Upper lobe of right lung (tissue), 1 donor: ENCODE measurements around the gene IFITM10. TPM values are rescaled to one million over a fixed set of nuclear protein-coding genes. Genes with fewer than 3 reads are reported as not detected.
"Not testable (repeated sequence)": the region's sequence is repeated elsewhere in the genome, so short reads cannot be mapped to it uniquely, and the experiment has no call there.

ENCODE experiments used
- ATAC-seq: fragments of 200-7000 bp; cut with Tn5 transposase; one replicate; pipeline ENCODE4 v1.9.1; 2020; ENCODE audit warnings: mild to moderate bottlenecking, moderate library complexity
- DNase-seq: peaks from one replicate; pipeline ENCODE4 v3.0.0-alpha.2; 2020
- H3K27ac ChIP-seq: fragments of 200-600 bp; one replicate; pipeline ENCODE4 v1.8.0; 2022
- H3K27me3 ChIP-seq: fragments of 200-600 bp; one replicate; pipeline ENCODE4 v1.8.0; 2022; ENCODE audit warnings: mild to moderate bottlenecking
- H3K36me3 ChIP-seq: fragments of 200-600 bp; one replicate; pipeline ENCODE4 v1.8.0; 2022
- H3K4me1 ChIP-seq: fragments of 200-600 bp; one replicate; pipeline ENCODE4 v1.8.0; 2022
- H3K4me3 ChIP-seq: fragments of 200-600 bp; one replicate; pipeline ENCODE4 v1.8.0; 2022; ENCODE audit warnings: mild to moderate bottlenecking
- H3K9me3 ChIP-seq: fragments of 200-600 bp; one replicate; pipeline ENCODE4 v1.8.0; 2022
- intact Hi-C: fragments of 100-400 bp; cut with DNase I; formaldehyde crosslinking; loops from one replicate; pipeline ENCODE4 v1.11.0; 2022
- total RNA-seq: library from RNA; stranded (reverse); fragmentation: NEBNext Ultra II Directional; extraction: Animal tissue kit (Norgen Biotek cat#: 25700); gene quantifications from one replicate; pipeline ENCODE4 v1.2.1, GENCODE V29; 2021
- TF ChIP-seq, protein P1 (sequence below): fragments of 200-600 bp; IDR thresholded peaks from one replicate; pipeline ENCODE4 v1.8.0; 2022; ENCODE audit warnings: antibody characterized with exemption
- donor health status: DM: no; HTN: yes; CAD: no; lungs with severe emphysema.

IFITM10 gene
- total RNA-seq, 1 donor from 2014 or later: 7.9 TPM

DNA sequence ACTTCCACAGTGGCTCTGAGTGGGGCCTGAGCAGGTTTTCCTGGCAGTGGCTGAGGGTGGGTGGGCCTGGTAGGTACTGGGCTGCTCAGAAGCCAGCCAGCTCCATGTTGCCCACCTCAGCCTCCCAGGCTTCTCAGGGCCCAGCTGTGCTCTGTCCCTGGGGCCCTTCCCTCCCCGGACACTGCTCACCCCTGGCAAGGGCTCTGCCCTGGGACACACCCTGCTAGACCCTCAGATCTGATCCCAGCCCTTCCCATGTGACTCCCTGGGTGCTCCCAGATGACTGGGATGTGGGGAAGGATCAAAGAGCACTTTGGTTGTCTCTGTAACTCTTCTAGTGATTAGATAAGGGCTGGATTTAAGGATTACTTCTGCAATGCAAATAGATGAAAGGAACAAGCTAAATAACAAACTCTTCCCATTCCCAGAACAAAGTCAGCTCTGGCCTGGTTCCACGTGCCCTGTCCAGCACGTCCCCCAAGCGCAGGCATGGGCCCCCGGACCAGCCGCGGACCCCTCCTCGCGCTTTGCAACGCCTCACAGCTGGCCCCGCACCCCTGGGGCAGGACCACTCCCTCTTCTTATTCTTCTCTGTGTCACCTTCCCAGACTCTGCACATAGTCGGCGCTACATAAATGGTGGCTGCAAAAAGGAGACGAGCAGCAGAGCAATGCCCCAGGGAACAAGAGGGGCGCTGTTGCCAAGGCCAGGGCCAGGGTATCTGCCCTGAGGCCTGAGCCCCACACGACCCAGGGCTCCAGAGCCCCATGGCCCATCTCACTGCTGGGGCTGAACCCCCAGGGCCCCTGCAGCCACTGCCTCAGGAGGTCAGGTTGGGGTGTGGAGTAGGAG is 59.1 kb downstream of the IFITM10 start:
- Histone ChIP-seq H3K36me3 (no peaks in the 10 kb centered on the region), H3K9me3 (no peaks in the 10 kb centered on the region), H3K27me3 (no peaks in the 10 kb centered on the region), H3K27ac (no peak overlapping the region), H3K4me1 (peaks cover 12% of the 10 kb centered on the region), H3K4me3 (no peak overlapping the region)
- intact Hi-C loops: loop anchor here (5.0 kb wide), 1 partner anchor 461 kb away; no protein-coding TSS in a partner anchor
- ATAC-seq (no peak), DNase-seq (no peak)
- TF ChIP-seq, protein P1, sequence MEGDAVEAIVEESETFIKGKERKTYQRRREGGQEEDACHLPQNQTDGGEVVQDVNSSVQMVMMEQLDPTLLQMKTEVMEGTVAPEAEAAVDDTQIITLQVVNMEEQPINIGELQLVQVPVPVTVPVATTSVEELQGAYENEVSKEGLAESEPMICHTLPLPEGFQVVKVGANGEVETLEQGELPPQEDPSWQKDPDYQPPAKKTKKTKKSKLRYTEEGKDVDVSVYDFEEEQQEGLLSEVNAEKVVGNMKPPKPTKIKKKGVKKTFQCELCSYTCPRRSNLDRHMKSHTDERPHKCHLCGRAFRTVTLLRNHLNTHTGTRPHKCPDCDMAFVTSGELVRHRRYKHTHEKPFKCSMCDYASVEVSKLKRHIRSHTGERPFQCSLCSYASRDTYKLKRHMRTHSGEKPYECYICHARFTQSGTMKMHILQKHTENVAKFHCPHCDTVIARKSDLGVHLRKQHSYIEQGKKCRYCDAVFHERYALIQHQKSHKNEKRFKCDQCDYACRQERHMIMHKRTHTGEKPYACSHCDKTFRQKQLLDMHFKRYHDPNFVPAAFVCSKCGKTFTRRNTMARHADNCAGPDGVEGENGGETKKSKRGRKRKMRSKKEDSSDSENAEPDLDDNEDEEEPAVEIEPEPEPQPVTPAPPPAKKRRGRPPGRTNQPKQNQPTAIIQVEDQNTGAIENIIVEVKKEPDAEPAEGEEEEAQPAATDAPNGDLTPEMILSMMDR: no peak

DNA sequence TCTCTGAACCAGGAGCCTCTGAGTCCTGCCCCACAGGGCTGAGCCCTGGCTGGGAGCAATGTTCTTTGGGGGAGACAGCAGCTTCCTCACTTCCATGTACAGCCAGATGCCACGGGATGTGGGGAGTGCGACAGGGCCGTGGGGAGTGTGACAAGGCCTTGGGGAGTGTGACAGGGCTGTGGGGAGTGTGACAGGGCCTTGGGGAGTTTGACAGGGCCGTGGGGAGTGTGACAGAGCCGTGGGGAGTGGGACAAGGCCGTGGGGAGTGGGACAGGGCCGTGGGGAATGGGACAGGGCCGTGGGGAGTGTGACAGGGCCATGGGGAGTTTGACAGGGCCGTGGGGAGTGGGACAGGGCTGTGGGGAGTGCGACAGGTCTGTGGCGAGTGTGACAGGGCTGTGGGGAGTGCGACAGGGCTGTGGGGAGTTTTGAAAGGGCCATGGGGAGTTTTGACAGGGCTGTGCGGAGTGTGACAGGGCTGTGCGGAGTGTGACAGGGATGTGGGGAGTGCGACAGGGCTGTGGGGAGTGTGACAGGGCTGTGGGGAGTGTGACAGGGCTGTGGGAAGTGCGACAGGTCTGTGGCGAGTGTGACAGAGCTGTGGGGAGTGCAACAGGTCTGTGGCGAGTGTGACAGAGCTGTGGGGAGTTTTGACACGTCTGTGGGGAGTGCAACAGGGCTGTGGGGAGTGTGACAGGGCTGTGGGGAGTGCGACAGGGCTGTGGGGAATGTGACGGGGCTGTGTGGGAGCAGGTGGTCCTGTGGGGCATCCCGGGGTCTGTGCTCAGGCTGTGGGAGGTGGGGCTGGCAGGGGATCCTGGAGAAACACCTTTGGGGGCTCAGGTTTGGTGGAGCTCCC is 60.0 kb downstream of the IFITM10 start:
- H3K27me3 ChIP-seq: no peaks in the 10 kb centered on the region
- intact Hi-C loops: loop anchor here (5.0 kb wide), 1 partner anchor 462 kb away; no protein-coding TSS in a partner anchor
- DNase-seq (no peak), ATAC-seq (no peak)
- TF ChIP-seq, protein P1: no peak
- H3K27ac ChIP-seq: no peak overlapping the region
- H3K9me3 ChIP-seq: no peaks in the 10 kb centered on the region
- no peaks in the 10 kb centered on the region for H3K36me3 ChIP-seq
- peaks cover 12% of the 10 kb centered on the region for H3K4me1 ChIP-seq
- H3K4me3 ChIP-seq: no peak overlapping the region

DNA sequence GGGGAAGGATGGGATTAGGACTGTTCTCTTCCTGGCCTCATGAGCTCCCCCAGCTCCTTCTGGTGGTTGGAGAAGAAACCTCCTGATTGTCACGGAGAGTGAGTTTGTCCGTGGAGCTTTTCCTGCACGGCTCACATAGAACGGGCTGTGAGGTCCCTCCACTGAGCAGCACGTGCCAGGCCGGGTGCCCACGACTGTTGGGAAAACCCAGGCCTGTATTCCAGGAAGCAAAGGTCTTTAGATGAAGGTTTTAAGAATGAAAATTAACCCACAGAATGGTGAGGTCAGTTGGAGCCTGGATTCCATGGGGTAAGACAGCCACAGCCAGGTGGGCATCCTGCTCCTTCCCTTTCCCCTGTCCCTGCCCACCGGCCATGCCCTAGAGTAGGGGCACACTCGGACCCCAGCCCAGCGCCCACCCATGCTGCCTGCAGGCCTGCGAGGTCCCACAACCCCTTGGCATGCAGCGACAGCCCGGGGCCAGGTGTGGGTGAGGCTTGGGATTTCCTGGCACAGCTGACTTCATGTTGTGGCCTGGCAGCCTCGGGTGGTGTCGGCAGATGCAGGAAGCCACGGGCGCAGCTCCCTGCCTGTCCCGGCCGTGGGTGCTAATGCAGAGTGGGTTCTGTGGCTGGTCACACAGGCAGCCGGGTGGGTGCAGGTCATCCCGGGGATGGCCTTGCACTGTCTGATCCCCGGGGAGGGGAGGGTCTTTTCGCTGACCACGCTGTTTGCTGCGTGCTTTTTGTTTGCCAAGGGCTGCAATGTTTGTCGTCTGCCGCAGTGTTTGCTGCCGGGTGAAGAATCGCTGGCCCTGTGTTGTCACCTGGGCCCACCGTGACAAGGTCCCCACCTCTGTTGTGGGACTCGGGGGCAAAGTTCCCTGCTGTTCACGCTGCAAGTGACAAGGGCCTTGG is 60.9 kb downstream of the IFITM10 start:
- not testable (repeated sequence) for H3K27me3 ChIP-seq, H3K27ac ChIP-seq, H3K9me3 ChIP-seq, H3K36me3 ChIP-seq, H3K4me3 ChIP-seq, DNase-seq, ATAC-seq
- peaks cover 12% of the 10 kb centered on the region for H3K4me1 ChIP-seq
- intact Hi-C loops: loop anchor here (5.0 kb wide), 1 partner anchor 463 kb away; no protein-coding TSS in a partner anchor

DNA sequence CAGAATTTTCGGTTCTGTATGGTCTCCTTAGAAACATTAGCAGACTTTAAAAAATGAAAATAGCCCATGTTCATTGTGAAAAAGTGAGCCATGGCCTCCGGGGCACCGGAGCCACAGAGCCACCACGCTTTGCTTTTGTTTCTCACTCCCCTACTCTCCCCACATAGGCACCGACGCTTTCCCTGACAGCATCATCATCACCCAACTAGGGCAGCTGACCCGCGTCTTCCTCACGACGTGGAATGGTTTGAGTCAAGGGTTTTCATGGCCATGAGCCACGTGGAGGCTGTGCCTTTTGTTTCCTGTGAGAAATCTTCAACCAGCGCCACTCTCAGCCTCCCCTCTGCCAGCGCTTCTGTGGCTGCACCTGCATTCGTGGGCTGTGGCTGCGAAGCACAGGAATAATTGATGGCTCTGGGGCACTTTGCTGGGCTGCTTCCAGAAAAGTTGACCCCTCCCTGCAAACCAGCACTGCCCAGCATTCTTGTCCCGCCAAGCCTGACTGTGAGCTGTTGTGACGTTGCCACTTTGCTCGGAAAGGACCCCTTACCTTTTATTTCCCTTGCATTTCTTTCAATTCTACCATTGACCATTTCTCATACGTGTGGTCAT is 62.0 kb downstream of the IFITM10 start:
- H3K27me3 ChIP-seq, H3K4me3 ChIP-seq, H3K27ac ChIP-seq, H3K36me3 ChIP-seq, DNase-seq, intact Hi-C loops, H3K4me1 ChIP-seq, H3K9me3 ChIP-seq, ATAC-seq: not testable (repeated sequence)

DNA sequence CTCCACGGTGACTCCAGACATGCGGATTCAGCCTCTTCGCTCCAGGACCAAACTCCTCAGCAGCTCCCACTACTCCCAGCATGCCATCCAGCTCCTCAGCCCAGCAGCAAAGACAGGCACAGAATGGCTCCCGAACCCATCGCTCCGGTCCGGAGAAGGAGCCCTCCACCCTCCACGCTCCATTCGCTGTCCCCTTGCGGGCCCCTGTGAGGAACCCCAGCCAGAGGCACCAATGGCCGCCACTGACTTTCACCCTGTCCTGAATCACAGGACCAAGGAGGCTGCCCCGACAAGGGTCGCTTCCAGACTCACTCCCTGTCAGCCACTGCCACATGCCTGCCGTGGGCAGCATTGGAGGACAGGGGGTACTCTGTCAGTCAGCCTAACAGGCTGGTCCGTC is 64.2 kb downstream of the IFITM10 start:
- H3K27ac ChIP-seq, intact Hi-C loops, H3K4me3 ChIP-seq, H3K4me1 ChIP-seq, H3K9me3 ChIP-seq, ATAC-seq, DNase-seq, H3K36me3 ChIP-seq, H3K27me3 ChIP-seq: not testable (repeated sequence)

DNA sequence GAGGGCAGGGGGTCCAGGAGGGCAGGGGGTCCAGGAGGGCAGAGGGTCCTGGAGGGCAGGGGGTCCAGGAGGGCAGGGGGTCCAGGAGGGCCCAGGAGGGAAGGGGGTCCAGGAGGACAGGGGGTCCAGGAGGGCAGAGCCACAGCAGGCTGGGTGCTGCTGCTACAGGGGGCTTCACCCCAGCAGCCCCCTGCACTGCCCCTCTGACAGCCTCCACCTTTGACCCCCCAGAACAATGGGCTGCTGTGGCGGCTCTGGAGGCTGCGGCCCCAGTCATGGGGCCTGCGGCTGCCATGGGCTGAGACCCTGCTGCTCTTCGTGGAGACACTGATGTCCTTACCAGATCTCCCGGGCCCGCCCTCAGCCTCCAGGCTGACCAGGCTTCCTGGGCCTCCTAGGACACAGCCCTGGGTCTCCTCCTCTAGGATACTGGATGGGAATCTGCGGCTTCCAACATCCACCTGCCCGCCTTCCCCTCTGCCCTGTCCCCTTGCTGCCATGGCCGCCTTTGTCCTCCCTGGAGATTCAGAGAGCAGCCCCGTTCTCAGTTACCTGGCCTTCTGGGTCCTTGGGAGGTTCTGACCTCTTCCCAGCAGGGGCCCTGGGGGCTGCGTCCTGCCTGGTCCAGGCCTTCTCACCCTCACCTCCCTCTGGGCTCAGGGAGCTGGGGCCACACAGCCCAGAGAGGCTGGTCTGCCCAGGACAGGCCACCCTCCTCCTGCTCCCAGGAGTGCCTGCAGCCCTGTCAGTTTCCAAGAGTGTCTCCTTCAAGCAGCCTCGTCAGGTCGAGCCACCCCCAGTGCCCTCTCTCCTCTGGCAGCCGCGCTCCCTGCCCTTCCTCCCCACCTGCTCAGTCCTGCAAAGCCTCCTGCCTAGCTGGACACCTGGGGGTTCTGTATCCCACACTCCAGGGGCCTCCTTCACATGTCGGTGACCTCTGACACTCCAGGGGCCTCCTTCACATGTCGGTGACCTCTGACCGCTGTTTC is 65.2 kb downstream of the IFITM10 start:
- H3K27me3 ChIP-seq, H3K36me3 ChIP-seq, H3K4me3 ChIP-seq, DNase-seq, H3K9me3 ChIP-seq, H3K4me1 ChIP-seq, H3K27ac ChIP-seq, intact Hi-C loops: not testable (repeated sequence)
- peak; percentile 41 for ATAC-seq

DNA sequence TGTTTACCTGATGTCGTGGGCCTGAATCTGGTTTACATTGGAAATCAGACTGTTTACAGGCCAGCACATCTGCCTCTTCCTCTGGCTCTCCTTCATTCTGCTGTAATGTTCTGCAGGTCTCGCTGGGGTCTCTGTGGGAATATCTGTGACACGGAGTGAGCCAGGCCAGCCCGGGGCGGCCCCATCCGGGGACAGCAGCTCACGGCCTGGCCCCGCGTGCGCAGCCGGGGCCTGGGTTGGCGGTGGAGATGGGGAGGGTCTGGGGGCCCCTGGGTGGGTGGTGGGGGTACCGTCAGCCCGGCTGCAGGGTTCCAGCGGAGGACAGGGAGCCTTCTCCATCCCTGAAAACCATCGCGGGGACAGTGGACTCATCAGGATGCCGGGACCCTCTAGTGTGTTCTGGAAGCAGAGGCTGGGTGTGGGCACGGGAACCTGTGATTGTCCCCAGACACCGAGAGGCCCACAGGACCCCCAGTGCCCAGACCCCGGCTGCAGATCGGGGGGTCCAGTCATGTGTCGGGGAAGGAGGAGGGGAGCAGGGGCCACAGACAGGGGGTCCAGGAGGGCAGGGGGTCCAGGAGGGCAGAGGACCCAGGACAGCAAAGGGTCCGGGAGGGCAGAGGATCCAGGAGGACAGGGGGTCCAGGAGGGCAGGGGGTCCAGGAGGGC is 66.4 kb downstream of the IFITM10 start:
- DNase-seq, H3K9me3 ChIP-seq, H3K4me3 ChIP-seq, ATAC-seq, H3K4me1 ChIP-seq, intact Hi-C loops, H3K27ac ChIP-seq, H3K36me3 ChIP-seq: not testable (repeated sequence)
- peaks cover 11% of the 10 kb centered on the region for H3K27me3 ChIP-seq

DNA sequence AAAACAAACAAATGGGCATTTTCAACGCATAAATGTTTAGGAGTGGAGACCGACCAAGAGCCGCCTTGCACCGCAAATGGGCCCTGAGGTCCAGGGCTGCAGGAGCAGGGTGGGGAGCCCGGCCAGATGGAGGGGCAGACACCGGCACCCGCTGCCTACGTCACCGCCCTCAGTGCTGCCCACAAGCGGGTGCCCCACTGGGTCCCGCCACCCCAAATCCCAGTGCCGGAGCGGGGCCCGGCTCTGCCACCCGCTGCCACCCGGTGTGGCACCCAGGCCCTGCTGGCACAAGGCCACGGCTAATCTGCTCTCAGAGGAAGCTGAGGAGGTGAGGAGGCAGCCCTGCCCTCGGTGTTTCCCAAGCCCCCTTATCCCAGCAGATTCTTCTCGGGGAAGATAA is 67.2 kb downstream of the IFITM10 start:
- peaks cover 17% of the 10 kb centered on the region for H3K27me3 ChIP-seq
- H3K4me3 ChIP-seq, H3K27ac ChIP-seq, ATAC-seq, H3K9me3 ChIP-seq, DNase-seq, intact Hi-C loops, H3K36me3 ChIP-seq, H3K4me1 ChIP-seq: not testable (repeated sequence)
